H9 (cell line): ENCODE results near the gene ELF2. TPM values are rescaled to one million over a fixed set of nuclear protein-coding genes. Genes with fewer than 3 reads are reported as not detected.

Experiments used
- DNase-seq: peaks from one replicate; pipeline ENCODE4 v3.0.0-alpha.2; 2017
- H2AFZ ChIP-seq: one replicate; pipeline ENCODE4 v1.6.1; 2013; ENCODE audit warnings: mild to moderate bottlenecking, low read length, control low read depth, moderate library complexity
- H2AK5ac ChIP-seq: 2 replicates; pipeline ENCODE4 v1.6.1; 2013; ENCODE audit warnings: low read length, control low read depth, mixed read lengths; ENCODE audit not compliant: insufficient read length
- H2BK120ac ChIP-seq: one replicate; pipeline ENCODE4 v1.6.1; 2013; ENCODE audit warnings: low read depth, mild to moderate bottlenecking, low read length, control low read depth, inconsistent platforms; ENCODE audit not compliant: poor library complexity, severe bottlenecking
- H2BK12ac ChIP-seq: 2 replicates; pipeline ENCODE4 v1.6.1; 2013; ENCODE audit warnings: low read length, control low read depth, mixed read lengths, low read depth; ENCODE audit not compliant: insufficient read length
- H2BK15ac ChIP-seq: 2 replicates; pipeline ENCODE4 v1.6.1; 2013; ENCODE audit warnings: low read depth, low read length, control low read depth
- H2BK20ac ChIP-seq: one replicate; pipeline ENCODE4 v1.6.1; 2013; ENCODE audit warnings: low read depth, mild to moderate bottlenecking, low read length, control low read depth, inconsistent platforms; ENCODE audit not compliant: poor library complexity, severe bottlenecking
- H2BK5ac ChIP-seq: 2 replicates; pipeline ENCODE4 v1.6.1; 2013; ENCODE audit warnings: low read length, control low read depth, mixed read lengths; ENCODE audit not compliant: insufficient read length
- H3K14ac ChIP-seq: 2 replicates; pipeline ENCODE4 v1.6.1; 2013; ENCODE audit warnings: low read length, control low read depth; ENCODE audit not compliant: insufficient read depth
- H3K18ac ChIP-seq: 2 replicates; pipeline ENCODE4 v1.6.1; 2013; ENCODE audit warnings: low read depth, mild to moderate bottlenecking, mixed read lengths, low read length, control low read depth; ENCODE audit not compliant: insufficient read length
- H3K23ac ChIP-seq: 2 replicates; pipeline ENCODE4 v1.6.1; 2013; ENCODE audit warnings: low read length, control low read depth, mixed read lengths, low read depth; ENCODE audit not compliant: insufficient read length
- H3K23me2 ChIP-seq: 2 replicates; pipeline ENCODE4 v1.6.1; 2013; ENCODE audit warnings: low read depth, mild to moderate bottlenecking, mixed read lengths, low read length, control low read depth; ENCODE audit not compliant: insufficient read length, poor library complexity, severe bottlenecking
- H3K27ac ChIP-seq: 2 replicates; pipeline ENCODE4 v1.5.1; 2013; ENCODE audit warnings: low read length, control low read depth, mixed read lengths, low read depth; ENCODE audit not compliant: insufficient read length
- H3K27me3 ChIP-seq: 2 replicates; pipeline ENCODE4 v1.6.1; 2013; ENCODE audit warnings: low read length, control low read depth, inconsistent platforms; ENCODE audit not compliant: insufficient read depth
- H3K4ac ChIP-seq: 2 replicates; pipeline ENCODE4 v1.6.1; 2013; ENCODE audit warnings: low read depth, mild to moderate bottlenecking, control low read depth, inconsistent platforms, low read length, moderate library complexity
- H3K4me1 ChIP-seq: 2 replicates; pipeline ENCODE4 v1.6.1; 2013; ENCODE audit warnings: low read length, control low read depth, inconsistent platforms; ENCODE audit not compliant: insufficient read depth
- H3K4me2 ChIP-seq: 2 replicates; pipeline ENCODE4 v1.6.1; 2013; ENCODE audit warnings: low read length, control low read depth, mixed read lengths; ENCODE audit not compliant: insufficient read length, insufficient read depth
- H3K56ac ChIP-seq: 2 replicates; pipeline ENCODE4 v1.6.1; 2013; ENCODE audit warnings: low read depth, mild to moderate bottlenecking, mixed read lengths, low read length, control low read depth; ENCODE audit not compliant: insufficient read length
- H3K79me1 ChIP-seq: 2 replicates; pipeline ENCODE4 v1.6.1; 2013; ENCODE audit warnings: low read depth, mild to moderate bottlenecking, moderate library complexity, low read length, control low read depth, inconsistent platforms; ENCODE audit not compliant: insufficient read depth, poor library complexity, severe bottlenecking
- H3K79me2 ChIP-seq: 2 replicates; pipeline ENCODE4 v1.6.1; 2013; ENCODE audit warnings: low read length, control low read depth, inconsistent platforms; ENCODE audit not compliant: insufficient read depth
- H3K9ac ChIP-seq: 2 replicates; pipeline ENCODE4 v1.6.1; 2013; ENCODE audit warnings: low read length, control low read depth, mixed read lengths; ENCODE audit not compliant: insufficient read length; ENCODE audit errors: extremely low read depth
- H3K9me3 ChIP-seq: one replicate; pipeline ENCODE4 v1.6.1; 2013; ENCODE audit warnings: low read depth, low read length, inconsistent platforms; ENCODE audit not compliant: control insufficient read depth
- H3T11ph ChIP-seq: one replicate; pipeline ENCODE4 v1.6.1; 2013; ENCODE audit warnings: mild to moderate bottlenecking, low read length, control low read depth, inconsistent platforms
- H4K20me1 ChIP-seq: one replicate; pipeline ENCODE4 v1.6.1; 2013; ENCODE audit not compliant: control insufficient read depth, insufficient read length, insufficient read depth
- H4K5ac ChIP-seq: 2 replicates; pipeline ENCODE4 v1.6.1; 2013; ENCODE audit warnings: low read depth, mild to moderate bottlenecking, mixed read lengths, low read length, control low read depth; ENCODE audit not compliant: insufficient read length
- H4K8ac ChIP-seq: replicated peaks from 2 replicates; pipeline ENCODE4 v1.6.1; 2013; ENCODE audit warnings: low read length, control low read depth, mixed read lengths, low read depth; ENCODE audit not compliant: insufficient read length
- H4K91ac ChIP-seq: 2 replicates; pipeline ENCODE4 v1.6.1; 2013; ENCODE audit warnings: low read depth, mild to moderate bottlenecking, moderate library complexity, mixed read lengths, low read length, control low read depth; ENCODE audit not compliant: insufficient read length
- H3K27ac Mint-ChIP-seq, 3 experiments: 2 replicates in 2 of 3; 3 replicates in 1 of 3; pipeline ENCODE4 v1.8.0; 2020 to 2021; ENCODE audit warnings: mixed read lengths in 3 of 3, mild to moderate bottlenecking in 1 of 3, moderate library complexity in 1 of 3
- H3K27me3 Mint-ChIP-seq: 2 replicates; pipeline ENCODE4 v1.8.0; 2021; ENCODE audit warnings: low read depth, mild to moderate bottlenecking, moderate library complexity, mixed read lengths
- H3K36me3 Mint-ChIP-seq, 3 experiments: 2 replicates in 2 of 3; 3 replicates in 1 of 3; pipeline ENCODE4 v1.8.0; 2020 to 2021; ENCODE audit warnings: low read depth in 3 of 3, mixed read lengths in 3 of 3; ENCODE audit not compliant: insufficient read depth in 1 of 3
- H3K4me1 Mint-ChIP-seq, 2 experiments: 2 replicates each; pipeline ENCODE4 v1.8.0; 2020; ENCODE audit warnings: mixed read lengths in 2 of 2
- H3K4me3 Mint-ChIP-seq, 2 experiments: 2 replicates in 1 of 2; 3 replicates in 1 of 2; pipeline ENCODE4 v1.8.0; 2020 to 2021; ENCODE audit warnings: mild to moderate bottlenecking in 2 of 2, mixed read lengths in 2 of 2, moderate library complexity in 1 of 2
- H3K9me3 Mint-ChIP-seq, 2 experiments: 2 replicates in 1 of 2; 3 replicates in 1 of 2; pipeline ENCODE4 v1.8.0; 2020; ENCODE audit warnings: mild to moderate bottlenecking in 2 of 2, mixed read lengths in 2 of 2, moderate library complexity in 1 of 2
- WGBS: extraction: QIAGEN DNeasy Blood & Tissue Kit; methylation state at CpG from one replicate; pipeline ENCODE4 v1.1.7; 2013; ENCODE audit warnings: missing lambda C conversion rate, low lambda C conversion rate, mixed read lengths; ENCODE audit not compliant: insufficient read length; ENCODE audit errors: extremely low coverage; 5-methylcytosine and 5-hydroxymethylcytosine counted together
- total RNA-seq: library from RNA; stranded (reverse); gene quantifications from 2 replicates; pipeline ENCODE4 v1.2.1, GENCODE V29; 2021
- TF ChIP-seq, protein P1 (sequence below): fragments of 200-600 bp; sonication (generic); conservative IDR thresholded peaks from 3 replicates; pipeline ENCODE4 v1.8.0; 2021; ENCODE audit warnings: antibody characterized with exemption, mild to moderate bottlenecking

The ELF2 gene
- total RNA-seq, 1 experiment from 2014 or later: 49.6 TPM

DNA sequence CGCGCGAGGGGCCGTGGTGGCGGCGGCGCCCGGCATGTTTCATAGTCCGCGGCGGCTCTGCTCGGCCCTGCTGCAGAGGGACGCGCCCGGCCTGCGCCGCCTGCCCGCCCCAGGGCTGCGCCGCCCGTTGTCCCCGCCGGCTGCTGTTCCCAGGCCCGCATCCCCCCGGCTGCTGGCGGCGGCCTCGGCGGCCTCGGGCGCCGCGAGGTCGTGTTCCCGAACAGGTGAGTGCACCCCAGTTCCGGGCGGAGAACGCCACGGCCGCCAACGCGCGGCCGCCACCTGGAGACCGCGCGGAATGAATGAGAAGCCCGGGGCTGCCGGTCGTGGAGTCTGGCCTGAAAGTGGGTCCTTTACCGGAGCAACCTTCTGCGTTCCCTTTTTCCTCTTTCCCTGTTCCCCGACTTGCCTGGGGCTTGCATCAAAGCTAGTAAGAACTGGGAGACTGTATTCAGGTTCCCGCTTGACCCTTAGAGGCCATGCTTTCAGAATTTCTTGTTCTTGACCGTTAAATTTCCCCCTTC is 161.0 kb downstream of the ELF2 start:
- no peak overlapping the region for H4K91ac ChIP-seq
- WGBS: no CpG with 5 or more reads among the region's 55 CpGs
- no peaks in the 10 kb centered on the region; a peak in 1 of 5 replicates for H3K9me3 Mint-ChIP-seq
- no peaks in the 10 kb centered on the region; the same call in 1 of the 2 replicates for H3K27me3 Mint-ChIP-seq
- no peak overlapping the region for H2BK120ac ChIP-seq
- H3T11ph ChIP-seq: no peak overlapping the region
- H3K23me2 ChIP-seq: peaks cover 4% of the 10 kb centered on the region
- no peak overlapping the region for H3K4ac ChIP-seq
- no peak overlapping the region for H2AK5ac ChIP-seq
- TF ChIP-seq, protein P1, sequence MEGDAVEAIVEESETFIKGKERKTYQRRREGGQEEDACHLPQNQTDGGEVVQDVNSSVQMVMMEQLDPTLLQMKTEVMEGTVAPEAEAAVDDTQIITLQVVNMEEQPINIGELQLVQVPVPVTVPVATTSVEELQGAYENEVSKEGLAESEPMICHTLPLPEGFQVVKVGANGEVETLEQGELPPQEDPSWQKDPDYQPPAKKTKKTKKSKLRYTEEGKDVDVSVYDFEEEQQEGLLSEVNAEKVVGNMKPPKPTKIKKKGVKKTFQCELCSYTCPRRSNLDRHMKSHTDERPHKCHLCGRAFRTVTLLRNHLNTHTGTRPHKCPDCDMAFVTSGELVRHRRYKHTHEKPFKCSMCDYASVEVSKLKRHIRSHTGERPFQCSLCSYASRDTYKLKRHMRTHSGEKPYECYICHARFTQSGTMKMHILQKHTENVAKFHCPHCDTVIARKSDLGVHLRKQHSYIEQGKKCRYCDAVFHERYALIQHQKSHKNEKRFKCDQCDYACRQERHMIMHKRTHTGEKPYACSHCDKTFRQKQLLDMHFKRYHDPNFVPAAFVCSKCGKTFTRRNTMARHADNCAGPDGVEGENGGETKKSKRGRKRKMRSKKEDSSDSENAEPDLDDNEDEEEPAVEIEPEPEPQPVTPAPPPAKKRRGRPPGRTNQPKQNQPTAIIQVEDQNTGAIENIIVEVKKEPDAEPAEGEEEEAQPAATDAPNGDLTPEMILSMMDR: no peak
- H3K27ac Mint-ChIP-seq: peak overlapping the region; percentile 76 to 95 (median 93)
- H3K36me3 Mint-ChIP-seq: peaks cover 0 to 11% (median 5%) of the 10 kb centered on the region in 3 experiments; a peak in 3 of 7 replicates
- no peak overlapping the region for H4K5ac ChIP-seq
- H3K4me3 Mint-ChIP-seq: peak overlapping the region; percentile 92 to 98
- H3K79me1 ChIP-seq: no peaks in the 10 kb centered on the region
- H3K18ac ChIP-seq: peak overlapping the region; percentile 58
- H3K4me1 Mint-ChIP-seq: peaks cover 56 to 59% of the 10 kb centered on the region in 2 experiments
- H2BK5ac ChIP-seq: no peak overlapping the region
- no peaks in the 10 kb centered on the region for H3K27me3 ChIP-seq
- peak overlapping the region; percentile 93 for H3K9ac ChIP-seq
- H4K8ac ChIP-seq: no peak overlapping the region
- peak overlapping the region; percentile 47 for H3K4me2 ChIP-seq
- H4K20me1 ChIP-seq: no peaks in the 10 kb centered on the region
- H2BK20ac ChIP-seq: no peak overlapping the region
- peaks cover 13% of the 10 kb centered on the region for H3K4me1 ChIP-seq
- no peaks in the 10 kb centered on the region for H3K9me3 ChIP-seq
- no peak overlapping the region for H2BK15ac ChIP-seq
- H3K23ac ChIP-seq: no peak overlapping the region
- H2BK12ac ChIP-seq: no peak overlapping the region
- DNase-seq: no peak
- H3K79me2 ChIP-seq: peaks cover 22% of the 10 kb centered on the region; the same call in 1 of the 2 replicates
- H3K56ac ChIP-seq: no peak overlapping the region
- no peak overlapping the region for H3K27ac ChIP-seq
- H3K14ac ChIP-seq: peak overlapping the region; percentile 66
- no peak overlapping the region for H2AFZ ChIP-seq
